ENCODE measurements around the gene CCDC107.

- TF ChIP-seq CTCF (IDR thresholded peaks at IDR 0.05): no peak
- TF ChIP-seq EP300 (IDR thresholded peaks at IDR 0.05): no peak
These were observed 30.5 kb upstream of the CCDC107 start for GRCh38 chr9:35627575-35627974.

All from ovary (tissue), 3 donors.